ENCODE results near the gene TTC31.
"Not testable (repeated sequence)": the region's sequence is repeated elsewhere in the genome, so short reads cannot be mapped to it uniquely, and the experiment has no call there.

The TTC31 gene

GRCh38 chr2:74441690-74442482, 41.0 kb upstream of the TTC31 start, which contains the start of gene RTKN:
RTKN (minus strand) TSS chr2:74441937; CDS start chr2:74441816, 121 bp downstream.
- Histone ChIP-seq H3K9me3 (ENCODE audit: severe bottlenecking) (no peaks in the 10 kb centered on the region), H3K4me3 (ENCODE audit: severe bottlenecking) (peak within 1 kb of the TSS; percentile 42), H3K4me1 (ENCODE audit: insufficient read depth, poor library complexity, severe bottlenecking) (peaks cover 14% of the 10 kb centered on the region), H3K27me3 (ENCODE audit: insufficient read depth, poor library complexity, severe bottlenecking) (no peaks in the 10 kb centered on the region), H3K36me3 (ENCODE audit: low read depth) (peaks cover 16% of the 10 kb centered on the region), H3K27ac (ENCODE audit: poor library complexity, severe bottlenecking) (peak within 1 kb of the TSS; percentile 84)
- DNase-seq (ENCODE audit: low spot score) (peak; percentile 82), ATAC-seq (ENCODE audit: low read depth) (peak; percentile 63)
- no peak for TF ChIP-seq CTCF (IDR thresholded peaks at IDR 0.05; ENCODE audit: poor library complexity, severe bottlenecking)

GRCh38 chr2:74442483-74443297, 40.2 kb upstream of the TTC31 start:
- not testable (repeated sequence) for DNase-seq (ENCODE audit: low spot score); H3K36me3 ChIP-seq (ENCODE audit: low read depth); H3K27me3 ChIP-seq (ENCODE audit: insufficient read depth, poor library complexity, severe bottlenecking); H3K9me3 ChIP-seq (ENCODE audit: severe bottlenecking); ATAC-seq (ENCODE audit: low read depth)
- H3K4me3 ChIP-seq (ENCODE audit: severe bottlenecking), result peak overlapping the region; percentile 42
- H3K4me1 ChIP-seq (ENCODE audit: insufficient read depth, poor library complexity, severe bottlenecking), result peaks cover 14% of the 10 kb centered on the region
- peak overlapping the region; percentile 84 for H3K27ac ChIP-seq (ENCODE audit: poor library complexity, severe bottlenecking)

DNA sequence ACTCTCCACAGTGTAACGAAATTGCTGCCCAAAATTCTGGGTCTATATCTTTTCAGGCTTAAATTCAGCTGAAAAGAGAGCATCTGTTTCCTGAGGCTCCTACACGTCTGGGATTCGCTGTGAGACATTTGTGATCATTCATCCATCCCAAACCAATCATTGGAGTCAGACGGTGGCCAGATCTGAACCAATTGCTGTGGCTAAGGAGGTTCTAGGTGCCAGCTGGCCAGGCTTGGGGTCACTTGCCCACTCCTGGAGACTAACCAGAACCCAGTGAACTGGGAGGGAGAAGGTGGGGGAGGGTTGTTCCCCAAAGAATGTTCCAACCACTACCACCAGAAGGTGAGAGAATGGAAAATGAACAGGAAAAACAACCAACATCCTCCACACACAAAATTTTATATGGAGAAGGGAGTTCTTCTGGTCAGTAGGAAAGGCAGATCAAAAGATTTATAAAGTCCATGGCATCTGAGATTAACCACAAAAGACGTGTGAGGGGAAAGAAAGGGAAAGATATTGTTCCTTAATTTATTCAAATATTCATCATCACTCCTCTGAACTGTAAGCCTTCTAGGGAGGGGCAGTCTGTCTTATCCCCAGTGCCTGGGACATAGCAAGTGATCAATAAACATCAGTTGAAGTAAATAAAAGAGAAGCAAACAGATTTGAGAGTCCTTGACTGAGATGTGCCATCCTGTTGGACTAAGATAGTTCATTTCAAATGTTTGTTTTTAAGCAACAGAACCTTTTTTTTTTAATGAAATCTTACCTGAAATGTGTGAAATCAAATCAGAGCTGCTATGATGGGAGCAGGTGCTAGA, 38.2 kb upstream of the TTC31 start:
- TF ChIP-seq CTCF (IDR thresholded peaks at IDR 0.05; ENCODE audit: poor library complexity, severe bottlenecking), result no peak
- DNase-seq (ENCODE audit: low spot score) (no peak), ATAC-seq (ENCODE audit: low read depth) (no peak)
- H3K27me3 ChIP-seq (ENCODE audit: insufficient read depth, poor library complexity, severe bottlenecking), result no peaks in the 10 kb centered on the region
- no peaks in the 10 kb centered on the region for H3K9me3 ChIP-seq (ENCODE audit: severe bottlenecking)
- H3K4me3 ChIP-seq (ENCODE audit: severe bottlenecking), result no peak overlapping the region
- H3K4me1 ChIP-seq (ENCODE audit: insufficient read depth, poor library complexity, severe bottlenecking), result peaks cover 13% of the 10 kb centered on the region
- no peaks in the 10 kb centered on the region; the same call in 1 of the 2 replicates for H3K36me3 ChIP-seq (ENCODE audit: low read depth)
- no peak overlapping the region for H3K27ac ChIP-seq (ENCODE audit: poor library complexity, severe bottlenecking)

GRCh38 chr2:74447230-74447999, 35.5 kb upstream of the TTC31 start:
- Histone ChIP-seq H3K27ac (ENCODE audit: poor library complexity, severe bottlenecking) (no peak overlapping the region), H3K36me3 (ENCODE audit: low read depth) (no peaks in the 10 kb centered on the region), H3K27me3 (ENCODE audit: insufficient read depth, poor library complexity, severe bottlenecking) (no peaks in the 10 kb centered on the region), H3K9me3 (ENCODE audit: severe bottlenecking) (no peaks in the 10 kb centered on the region), H3K4me3 (ENCODE audit: severe bottlenecking) (no peak overlapping the region), H3K4me1 (ENCODE audit: insufficient read depth, poor library complexity, severe bottlenecking) (peaks cover 9% of the 10 kb centered on the region)
- no peak for DNase-seq (ENCODE audit: low spot score)
- no peak for ATAC-seq (ENCODE audit: low read depth)
- TF ChIP-seq CTCF (IDR thresholded peaks at IDR 0.05; ENCODE audit: poor library complexity, severe bottlenecking), result no peak
